DMS53 treated with DMSO at 0.1 percent for 48 hours (cell line): ENCODE measurements around the gene SORCS2.
A peak's percentile ranks its signal among the peaks of the same experiment; 100 is the strongest.
"Not testable (repeated sequence)": the region's sequence is repeated elsewhere in the genome, so short reads cannot be mapped to it uniquely, and the experiment has no call there.

ENCODE experiments used
- DNase-seq: peaks from one replicate; lab custom pipeline; 2025; ENCODE audit not compliant: unreplicated experiment; lab: John Stamatoyannopoulos, UW

The SORCS2 gene

DNA sequence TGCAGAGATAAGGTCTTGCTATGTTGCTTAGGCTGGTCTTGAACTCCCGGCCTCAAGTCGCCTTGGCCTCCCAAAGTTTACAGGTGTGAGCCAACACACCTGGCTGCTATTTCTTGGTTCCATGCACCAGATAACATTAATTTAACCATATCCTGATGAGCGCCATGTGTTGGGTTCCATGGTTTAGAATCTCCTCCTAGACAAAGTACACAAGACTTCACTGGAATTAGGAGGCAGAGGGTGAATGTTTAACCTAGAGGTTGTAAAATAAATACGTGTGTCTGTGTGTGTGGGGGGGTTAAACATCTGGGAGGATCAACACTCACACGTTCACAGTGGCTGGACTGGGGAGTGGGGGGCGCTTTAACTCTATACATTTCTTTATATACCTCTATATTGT is 32.4 kb upstream of the SORCS2 start:
- peak; percentile 27 for DNase-seq

- no peak for DNase-seq
These were observed 31.9 kb upstream of the SORCS2 start for GRCh38 chr4:7160439-7160838.

- DNase-seq: no peak
These were observed 31.3 kb upstream of the SORCS2 start for GRCh38 chr4:7160951-7161440.

- DNase-seq: no peak
These were observed 30.6 kb upstream of the SORCS2 start for GRCh38 chr4:7161721-7162214.

DNA sequence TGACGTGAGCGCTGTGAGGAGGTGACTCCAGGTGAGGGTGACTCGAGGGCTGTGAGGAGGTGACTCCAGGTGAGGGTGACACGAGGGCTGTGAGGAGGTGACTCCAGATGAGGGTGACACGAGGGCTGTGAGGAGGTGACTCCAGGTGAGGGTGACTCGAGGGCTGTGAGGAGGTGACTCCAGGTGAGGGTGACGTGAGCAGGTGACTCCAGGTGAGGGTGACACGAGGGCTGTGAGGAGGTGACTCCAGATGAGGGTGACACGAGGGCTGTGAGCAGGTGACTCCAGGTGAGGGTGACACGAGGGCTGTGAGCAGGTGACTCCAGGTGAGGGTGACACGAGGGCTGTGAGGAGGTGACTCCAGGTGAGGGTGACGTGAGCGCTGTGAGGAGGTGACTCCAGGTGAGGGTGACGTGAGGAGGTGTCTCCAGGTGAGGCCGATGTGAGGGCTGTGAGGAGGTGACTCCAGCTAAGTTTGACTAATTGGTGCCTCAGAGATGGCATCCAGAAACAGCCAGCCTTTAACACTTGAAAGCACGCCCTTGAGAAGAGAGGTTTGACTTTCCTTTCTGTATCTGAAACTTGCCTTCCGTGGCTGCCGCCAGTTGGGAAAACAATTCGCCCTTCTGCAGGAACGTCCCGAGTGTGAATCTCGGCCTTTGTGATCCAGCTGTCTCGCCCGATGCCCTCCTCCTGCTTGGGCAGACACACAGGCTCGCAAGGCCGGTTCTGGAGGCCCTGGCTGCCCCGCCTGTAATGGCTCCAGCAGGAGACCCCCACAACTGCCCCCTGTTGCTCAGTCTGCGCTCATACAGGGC is 27.1 kb upstream of the SORCS2 start:
- DNase-seq: not testable (repeated sequence)

- DNase-seq: no peak
These were observed 26.5 kb upstream of the SORCS2 start for GRCh38 chr4:7165874-7166201.

- DNase-seq: no peak
These were observed 26.1 kb upstream of the SORCS2 start for GRCh38 chr4:7166237-7166636.

- no peak for DNase-seq
These were observed 25.2 kb upstream of the SORCS2 start for GRCh38 chr4:7166981-7167700.

DNA sequence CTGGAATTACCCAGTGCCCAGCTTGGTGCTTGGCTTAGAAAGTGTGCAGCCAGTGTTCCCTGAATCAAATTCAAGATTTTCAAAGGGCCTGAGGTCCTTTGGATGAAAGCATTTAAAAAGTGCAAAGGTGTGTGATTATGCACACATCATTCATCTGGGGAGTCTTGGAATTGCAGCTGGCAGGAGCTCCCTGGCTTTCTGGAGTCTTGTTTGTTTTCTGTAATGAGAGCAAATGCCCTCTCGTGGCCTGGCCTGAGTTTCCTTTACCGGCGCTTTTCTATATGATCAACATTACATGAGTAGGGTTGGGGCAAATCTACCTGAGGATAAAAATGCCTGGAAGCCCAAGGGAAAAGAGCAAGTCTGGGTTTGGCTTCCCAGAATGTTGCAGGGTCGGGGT is 24.6 kb upstream of the SORCS2 start:
- no peak for DNase-seq

- DNase-seq: no peak
These were observed 24.2 kb upstream of the SORCS2 start for GRCh38 chr4:7168106-7168505.

DNA sequence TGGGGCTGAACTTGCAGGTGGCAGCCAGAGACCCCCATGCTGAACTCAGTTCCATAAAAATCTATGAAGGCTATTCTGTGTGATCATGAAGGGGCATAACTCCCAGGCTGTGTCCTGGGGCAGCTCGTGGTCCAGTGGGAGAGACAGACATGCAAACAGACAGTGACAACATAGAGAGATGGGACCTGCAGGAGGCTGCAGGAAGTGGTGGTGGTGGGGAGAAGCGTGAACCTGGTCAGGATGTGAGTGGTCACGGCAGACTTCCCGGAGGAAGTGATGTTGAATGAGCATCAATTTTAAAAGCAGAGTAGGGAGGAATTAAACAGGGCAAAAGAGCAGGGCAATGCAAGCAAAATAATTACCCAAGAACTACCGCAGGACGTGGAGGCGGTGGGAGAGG is 23.2 kb upstream of the SORCS2 start:
- DNase-seq: no peak

DNA sequence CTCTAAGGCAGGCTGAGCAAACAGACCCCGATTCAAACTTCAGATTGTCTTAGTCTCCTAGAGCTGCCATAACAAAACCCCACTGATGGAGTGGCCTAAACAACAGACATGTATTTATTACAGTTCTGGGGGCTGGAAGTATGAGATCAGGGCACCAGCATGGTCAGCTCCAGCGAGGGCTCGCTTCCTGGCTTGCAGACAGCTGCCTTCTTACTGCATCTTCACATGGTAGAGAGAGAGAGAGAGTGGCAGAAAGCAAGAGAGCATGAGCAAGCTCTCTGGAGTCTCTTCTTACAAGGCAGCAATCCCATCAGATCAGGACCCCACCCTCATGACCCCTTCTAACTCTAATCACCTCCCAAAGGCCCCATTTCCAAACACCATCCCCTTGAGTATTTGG is 22.3 kb upstream of the SORCS2 start:
- DNase-seq: no peak

- DNase-seq: no peak
These were observed 21.0 kb upstream of the SORCS2 start for GRCh38 chr4:7171191-7171900.

- DNase-seq: no peak
These were observed 19.8 kb upstream of the SORCS2 start for GRCh38 chr4:7172508-7172907.

DNA sequence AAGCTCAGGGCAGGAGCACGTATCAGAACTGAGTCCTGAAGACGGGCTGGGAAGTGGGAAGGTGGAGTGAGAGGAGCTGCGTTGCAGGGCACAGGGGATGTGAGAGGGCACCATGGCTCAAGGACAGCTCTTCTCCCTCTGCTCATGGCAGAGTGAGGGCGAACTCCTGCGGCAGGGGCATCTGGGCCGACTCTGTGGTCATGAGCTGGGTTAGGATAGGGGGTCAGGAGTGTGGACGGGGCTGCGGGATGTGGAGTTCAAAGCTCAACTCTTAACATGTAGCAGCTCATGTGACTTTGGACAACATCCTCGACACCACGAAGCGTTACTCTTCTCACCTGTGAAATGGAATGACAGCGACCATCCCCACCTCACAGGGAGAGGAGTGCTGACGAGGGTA is 19.4 kb upstream of the SORCS2 start:
- DNase-seq: no peak

DNA sequence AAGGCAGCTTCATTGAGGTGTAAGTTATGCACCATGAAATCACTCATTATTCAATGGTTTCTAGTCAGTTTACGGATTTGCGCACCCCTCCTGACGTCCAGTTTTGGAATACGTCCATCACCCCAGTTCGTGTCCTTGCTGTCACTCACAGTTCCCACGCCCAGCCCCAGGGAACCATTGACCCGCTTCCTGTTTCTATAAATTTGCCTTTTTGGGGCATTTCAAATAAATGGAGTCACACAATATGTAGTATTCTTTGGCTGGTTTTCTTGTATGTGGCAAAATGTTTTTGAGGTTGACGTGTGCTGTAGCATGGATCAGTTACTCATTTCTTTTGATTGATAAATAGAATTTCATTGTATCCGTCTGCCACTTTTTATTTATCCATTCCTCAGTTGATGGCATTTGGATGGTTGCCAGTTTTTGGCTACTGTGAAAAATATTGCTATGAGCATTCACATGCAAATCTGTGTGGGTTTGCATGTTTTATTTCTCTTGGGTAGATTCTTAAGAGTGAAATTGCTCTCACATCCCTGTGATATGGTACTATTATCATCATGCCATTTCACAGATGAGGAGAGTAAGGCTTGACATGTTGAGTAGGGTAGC is 18.4 kb upstream of the SORCS2 start:
- DNase-seq: no peak

DNA sequence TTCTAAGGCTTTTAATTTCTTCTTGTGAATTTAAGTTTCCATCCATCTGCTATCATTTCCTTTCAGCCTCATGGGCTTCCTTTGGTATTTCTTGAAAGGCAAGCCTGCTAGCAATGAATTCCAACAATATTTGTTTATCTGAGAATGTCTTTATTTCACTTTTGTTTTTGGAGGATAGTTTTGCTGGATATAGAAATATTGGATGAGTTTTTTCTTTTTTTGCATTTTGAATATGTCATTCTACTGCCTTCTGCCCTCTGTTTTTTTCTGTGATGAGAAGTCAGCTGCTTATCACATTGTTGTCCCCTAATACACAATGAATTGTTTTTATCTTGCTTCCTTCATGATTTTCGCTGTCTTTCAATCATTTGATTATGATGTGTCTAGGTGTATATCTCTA is 13.2 kb upstream of the SORCS2 start:
- DNase-seq: no peak

- no peak for DNase-seq
These were observed 11.4 kb upstream of the SORCS2 start for GRCh38 chr4:7180938-7181337.

DNA sequence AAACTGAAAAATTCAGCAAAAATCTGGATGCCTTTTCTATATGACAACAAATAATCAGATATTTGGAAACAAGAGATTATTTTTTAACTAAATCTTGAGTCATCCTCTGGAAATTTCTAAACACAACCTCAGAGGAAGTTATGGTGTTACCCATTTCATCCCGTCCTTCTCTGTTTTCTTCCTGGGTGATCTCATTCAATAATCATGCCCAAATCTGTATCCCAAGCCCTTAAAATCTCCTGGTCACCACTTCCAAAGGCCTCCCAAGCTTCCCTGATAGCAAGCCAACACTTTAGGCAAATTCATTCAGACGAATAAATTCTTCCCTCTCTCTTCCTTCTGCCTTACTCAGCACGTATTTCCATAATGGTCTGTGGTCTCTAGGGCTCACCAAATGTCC is 9.7 kb upstream of the SORCS2 start:
- no peak for DNase-seq

DNA sequence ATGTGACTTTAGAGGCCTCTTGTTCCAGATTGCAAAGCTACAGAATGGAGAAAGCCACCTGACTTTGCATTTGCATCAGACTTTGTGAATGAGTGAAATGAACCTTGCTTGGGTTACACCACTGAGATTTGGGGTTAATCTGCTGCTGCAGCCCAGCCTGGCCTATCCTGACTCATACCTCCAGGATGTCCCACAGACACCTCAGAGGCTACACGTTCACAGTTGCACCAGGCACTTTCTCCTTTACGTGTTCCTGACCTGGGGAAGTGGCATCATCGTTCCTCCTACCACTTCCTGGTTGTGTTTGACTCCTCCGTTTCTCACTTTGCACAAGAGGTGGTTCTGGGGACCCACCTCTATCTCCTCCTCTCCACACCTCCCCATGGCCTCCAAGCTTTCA is 9.2 kb upstream of the SORCS2 start:
- no peak for DNase-seq

GRCh38 chr4:7183780-7184460 is 8.4 kb upstream of the SORCS2 start:
- no peak for DNase-seq
